ENCODE data around the gene CAMTA1.

CAMTA1 gene

DNA sequence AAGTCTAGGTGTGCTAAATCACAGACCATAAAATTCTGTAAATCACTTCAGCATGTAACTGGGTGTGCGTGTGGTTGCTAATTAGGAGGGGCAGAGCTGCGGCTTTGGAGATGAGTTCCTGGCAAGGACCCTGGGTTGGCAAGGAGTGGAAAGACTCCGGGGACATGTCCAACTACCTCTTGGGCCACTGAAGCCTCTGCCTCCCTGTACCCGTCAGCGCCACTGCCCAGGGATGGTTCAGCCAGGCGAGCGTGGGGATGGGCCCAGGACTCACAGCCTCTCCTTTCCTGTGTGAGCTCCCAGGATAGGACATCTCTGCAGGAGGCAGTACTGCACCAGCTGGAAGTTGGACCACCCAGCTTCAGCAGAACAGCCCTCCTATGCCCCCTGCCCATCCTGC is 599.4 kb downstream of the CAMTA1 start:
- H3K4me3 ChIP-seq (ENCODE audit: low read length), result no peak overlapping the region
- DNase-seq (ENCODE audit: low read depth), result no peak
- TF ChIP-seq, protein P1, sequence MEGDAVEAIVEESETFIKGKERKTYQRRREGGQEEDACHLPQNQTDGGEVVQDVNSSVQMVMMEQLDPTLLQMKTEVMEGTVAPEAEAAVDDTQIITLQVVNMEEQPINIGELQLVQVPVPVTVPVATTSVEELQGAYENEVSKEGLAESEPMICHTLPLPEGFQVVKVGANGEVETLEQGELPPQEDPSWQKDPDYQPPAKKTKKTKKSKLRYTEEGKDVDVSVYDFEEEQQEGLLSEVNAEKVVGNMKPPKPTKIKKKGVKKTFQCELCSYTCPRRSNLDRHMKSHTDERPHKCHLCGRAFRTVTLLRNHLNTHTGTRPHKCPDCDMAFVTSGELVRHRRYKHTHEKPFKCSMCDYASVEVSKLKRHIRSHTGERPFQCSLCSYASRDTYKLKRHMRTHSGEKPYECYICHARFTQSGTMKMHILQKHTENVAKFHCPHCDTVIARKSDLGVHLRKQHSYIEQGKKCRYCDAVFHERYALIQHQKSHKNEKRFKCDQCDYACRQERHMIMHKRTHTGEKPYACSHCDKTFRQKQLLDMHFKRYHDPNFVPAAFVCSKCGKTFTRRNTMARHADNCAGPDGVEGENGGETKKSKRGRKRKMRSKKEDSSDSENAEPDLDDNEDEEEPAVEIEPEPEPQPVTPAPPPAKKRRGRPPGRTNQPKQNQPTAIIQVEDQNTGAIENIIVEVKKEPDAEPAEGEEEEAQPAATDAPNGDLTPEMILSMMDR (IDR thresholded peaks at IDR 0.05; ENCODE audit: insufficient read depth, low read depth, low read length, missing control alignments), result no peak

GRCh38 chr1:7385471-7386225 is 600.4 kb downstream of the CAMTA1 start:
- TF ChIP-seq, protein P1 (IDR thresholded peaks at IDR 0.05; ENCODE audit: insufficient read depth, low read depth, low read length, missing control alignments), result no peak
- no peak for DNase-seq (ENCODE audit: low read depth)
- no peak overlapping the region for H3K4me3 ChIP-seq (ENCODE audit: low read length)

DNA sequence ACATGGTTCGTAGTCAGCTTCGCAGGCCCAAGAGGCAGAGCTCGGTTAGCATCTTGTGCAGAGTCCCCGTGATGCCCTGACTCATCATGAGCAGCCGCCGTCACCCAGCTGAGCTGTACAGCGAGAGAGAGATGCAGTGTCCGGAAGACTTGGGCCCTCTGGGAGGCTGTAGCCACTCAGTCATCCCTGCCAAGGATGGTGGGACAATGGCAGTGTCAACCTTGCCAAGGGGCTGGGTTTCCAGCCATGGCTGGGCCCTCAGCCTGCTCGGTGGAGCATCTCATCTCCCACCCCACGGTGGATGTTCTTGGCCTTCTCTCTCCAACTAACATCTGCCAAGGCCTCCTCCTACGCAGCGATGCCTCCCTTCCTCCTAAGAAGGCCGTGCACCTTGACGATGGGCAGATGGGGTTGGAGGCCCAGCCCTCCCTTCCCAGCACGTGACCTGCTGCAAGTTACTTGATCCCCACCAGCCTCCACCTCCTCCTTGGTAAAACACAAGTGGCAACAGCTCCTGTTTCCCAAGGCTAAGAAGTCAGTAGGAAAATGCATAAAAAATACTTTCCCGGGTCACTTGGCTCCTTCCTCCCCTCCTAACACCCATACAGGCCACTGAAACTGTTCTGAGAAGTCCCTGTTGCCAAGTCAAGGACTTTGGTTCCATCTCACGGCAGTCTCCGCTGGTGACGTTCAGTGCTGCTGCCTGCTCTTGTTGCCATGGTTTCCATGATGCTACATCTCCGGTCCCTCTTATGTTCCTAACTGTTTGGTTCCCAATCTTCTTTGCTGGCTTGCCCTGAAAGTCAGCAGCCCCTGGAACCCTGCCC is 601.2 kb downstream of the CAMTA1 start:
- H3K4me3 ChIP-seq (ENCODE audit: low read length), result no peak overlapping the region
- DNase-seq (ENCODE audit: low read depth), result no peak
- TF ChIP-seq, protein P1 (IDR thresholded peaks at IDR 0.05; ENCODE audit: insufficient read depth, low read depth, low read length, missing control alignments), result no peak

GRCh38 chr1:7387053-7387927 is 602.0 kb downstream of the CAMTA1 start:
- DNase-seq (ENCODE audit: low read depth), result peak; percentile 55
- no peak overlapping the region for H3K4me3 ChIP-seq (ENCODE audit: low read length)
- TF ChIP-seq, protein P1 (IDR thresholded peaks at IDR 0.05; ENCODE audit: insufficient read depth, low read depth, low read length, missing control alignments), result no peak

DNA sequence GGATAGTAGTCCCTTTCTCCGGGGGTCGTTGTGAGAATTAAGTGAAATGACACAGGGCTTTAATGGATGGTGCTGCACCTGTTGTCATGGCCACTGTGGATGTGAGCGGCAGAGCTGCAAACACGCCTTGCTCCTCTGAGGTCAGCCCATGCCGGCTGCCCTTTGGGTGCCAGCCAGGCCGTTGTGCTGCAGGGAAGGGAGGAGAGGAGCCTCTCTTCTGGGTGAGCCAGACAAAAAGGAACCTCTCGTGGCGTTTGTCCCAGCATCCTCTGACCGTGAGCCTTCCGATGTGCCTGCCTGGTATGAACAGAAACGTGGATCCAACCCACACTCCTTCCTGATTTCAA is 602.9 kb downstream of the CAMTA1 start:
- DNase-seq (ENCODE audit: low read depth), result no peak
- TF ChIP-seq, protein P1 (IDR thresholded peaks at IDR 0.05; ENCODE audit: insufficient read depth, low read depth, low read length, missing control alignments), result no peak
- H3K4me3 ChIP-seq (ENCODE audit: low read length), result no peak overlapping the region

GRCh38 chr1:7388488-7389185 is 603.4 kb downstream of the CAMTA1 start:
- DNase-seq (ENCODE audit: low read depth), result no peak
- no peak overlapping the region for H3K4me3 ChIP-seq (ENCODE audit: low read length)
- TF ChIP-seq, protein P1 (IDR thresholded peaks at IDR 0.05; ENCODE audit: insufficient read depth, low read depth, low read length, missing control alignments), result no peak

All from epithelial cell of esophagus (primary cell).